Brain microvascular endothelial cell (primary cell): ENCODE data around the gene TSPAN14.

Experiments
- DNase-seq: peaks from one replicate; pipeline ENCODE4 v3.0.0-alpha.2; 2020
- H3K27ac ChIP-seq: fragments of 250-450 bp; sonication (Bioruptor Pico); 2 replicates; pipeline ENCODE4 v1.5.1; 2020; ENCODE audit warnings: mild to moderate bottlenecking, moderate library complexity
- H3K27me3 ChIP-seq: fragments of 250-450 bp; sonication (Bioruptor Pico); replicated peaks from 2 replicates; pipeline ENCODE4 v1.5.1; 2020; ENCODE audit warnings: mild to moderate bottlenecking
- H3K36me3 ChIP-seq: fragments of 250-450 bp; sonication (Bioruptor Pico); replicated peaks from 2 replicates; pipeline ENCODE4 v1.5.1; 2020; ENCODE audit warnings: mild to moderate bottlenecking
- H3K4me3 ChIP-seq: 2 replicates; pipeline ENCODE4 v1.5.1; 2011; ENCODE audit warnings: low read depth, mild to moderate bottlenecking, control low read depth, low read length, moderate library complexity
- CTCF ChIP-seq: IDR thresholded peaks from 2 replicates; pipeline ENCODE4 v1.5.1; 2011; ENCODE audit warnings: low read depth, mild to moderate bottlenecking, moderate library complexity, low read length, control low read depth, inconsistent platforms; ENCODE audit errors: missing control alignments
- in situ Hi-C: cut with HindIII; loops from 2 replicates; pipeline ENCODE4 v1.10.0; 2017; ENCODE audit warnings: low sequenced_read_pairs, low pct_ligation_motif_present

Gene TSPAN14

GRCh38 chr10:80504158-80504811 lies 50.2 kb downstream of the TSPAN14 start:
- no peak overlapping the region for H3K4me3 ChIP-seq
- TF ChIP-seq CTCF = no peak
- H3K27ac ChIP-seq = peak overlapping the region; percentile 91
- no peak for DNase-seq
- H3K27me3 ChIP-seq = no peaks in the 10 kb centered on the region
- H3K36me3 ChIP-seq = peaks cover 20% of the 10 kb centered on the region
- in situ Hi-C loops = loop anchor here (10.0 kb wide), 1 partner anchor 49 kb away; the partner anchor contains the start of gene TSPAN14

- peak overlapping the region; percentile 91 for H3K27ac ChIP-seq
- no peak overlapping the region for H3K4me3 ChIP-seq
- H3K36me3 ChIP-seq = peaks cover 18% of the 10 kb centered on the region
- no peak for TF ChIP-seq CTCF
- in situ Hi-C loops = loop anchor here (10.0 kb wide), 1 partner anchor 50 kb away; the partner anchor contains the start of gene TSPAN14
- DNase-seq = no peak
- H3K27me3 ChIP-seq = no peaks in the 10 kb centered on the region
Observed at GRCh38 chr10:80504897-80505465, 50.9 kb downstream of the TSPAN14 start.

- Histone ChIP-seq H3K4me3 (no peak overlapping the region), H3K27me3 (no peaks in the 10 kb centered on the region), H3K27ac (peak overlapping the region; percentile 91), H3K36me3 (peaks cover 24% of the 10 kb centered on the region)
- TF ChIP-seq CTCF = no peak
- in situ Hi-C loops = loop anchor here (10.0 kb wide), 1 partner anchor 51 kb away; the partner anchor contains the start of gene TSPAN14
- DNase-seq = peak; percentile 79
Observed at GRCh38 chr10:80506189-80506575, 52.1 kb downstream of the TSPAN14 start.

- Histone ChIP-seq H3K27me3 (no peaks in the 10 kb centered on the region), H3K36me3 (peaks cover 28% of the 10 kb centered on the region), H3K27ac (peak overlapping the region; percentile 91), H3K4me3 (no peak overlapping the region)
- TF ChIP-seq CTCF = no peak
- no peak for DNase-seq
- in situ Hi-C loops = loop anchor here (10.0 kb wide), 1 partner anchor 52 kb away; the partner anchor contains the start of gene TSPAN14
Observed at GRCh38 chr10:80506836-80507487, 52.9 kb downstream of the TSPAN14 start.

GRCh38 chr10:80509108-80509402 lies 54.9 kb downstream of the TSPAN14 start:
- no peak for DNase-seq
- TF ChIP-seq CTCF = no peak
- H3K36me3 ChIP-seq = peaks cover 45% of the 10 kb centered on the region
- peak overlapping the region; percentile 63 for H3K27ac ChIP-seq
- no peak overlapping the region for H3K4me3 ChIP-seq
- H3K27me3 ChIP-seq = no peaks in the 10 kb centered on the region
- in situ Hi-C loops = loop anchor here (10.0 kb wide), 1 partner anchor 54 kb away; the partner anchor contains the start of gene TSPAN14
